ENCODE data around the gene F13A1.

DNA sequence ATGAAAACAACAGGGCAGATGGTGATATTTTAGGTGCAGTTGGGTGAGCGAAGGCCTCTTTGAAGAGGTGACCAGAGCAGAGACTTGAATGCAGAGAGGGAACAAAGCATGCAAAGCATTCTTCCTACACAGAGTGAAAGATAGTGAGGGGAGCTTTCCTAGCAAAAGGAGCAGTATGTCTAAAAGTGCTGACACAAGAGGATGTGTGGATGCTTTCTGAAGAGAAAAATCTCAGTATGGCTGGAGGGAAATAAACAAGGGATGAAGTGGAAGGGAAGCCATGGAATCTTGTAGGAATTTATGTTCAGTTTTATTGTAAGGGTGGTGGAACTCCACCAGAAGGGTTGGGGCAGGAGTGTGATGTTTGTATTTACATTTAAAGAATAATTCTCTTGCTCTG lies 128.6 kb downstream of the F13A1 start:
- TF ChIP-seq POLR2A (IDR thresholded peaks at IDR 0.05; ENCODE audit: low read depth, low read length) (no peak), SPI1 (IDR thresholded peaks at IDR 0.05; ENCODE audit: low read depth, low read length) (no peak), POLR2AphosphoS5 (IDR thresholded peaks at IDR 0.05; ENCODE audit: low read depth, low read length) (no peak)
